Panc1 (cell line): Measurements from ENCODE around the gene DOCK8. TPM values are rescaled to one million over a fixed set of nuclear protein-coding genes. Genes with fewer than 3 reads are reported as not detected.

ENCODE experiments used
- ATAC-seq: fragments of 200-7000 bp; cut with Tn5 transposase; 2 replicates; pipeline ENCODE4 v1.9.1; 2020; ENCODE audit warnings: mild to moderate bottlenecking, moderate library complexity
- BruUV-seq: library from RNA; stranded (reverse); fragments of 400-500 nt; replicated peaks from 2 replicates; lab custom pipeline; 2021; lab: Mats Ljungman, UMichigan
- CTCF ChIA-PET: fragments of 300-600 bp; sonication (Branson Sonifier 250); formaldehyde crosslinking; loops from one replicate; lab custom pipeline; 2022; ENCODE audit warnings: antibody characterized with exemption; lab: Charles Lee
- POLR2A ChIA-PET: fragments of 300-600 bp; sonication (Branson Sonifier 250); formaldehyde crosslinking; loops from one replicate; lab custom pipeline; 2022; ENCODE audit warnings: antibody characterized with exemption; lab: Charles Lee
- DNase-seq: peaks from one replicate; pipeline ENCODE4 v3.0.0-alpha.2; 2010; ENCODE audit warnings: low read depth, low spot score
- H3K27ac ChIP-seq: 2 replicates; pipeline ENCODE4 v1.5.1; 2011; ENCODE audit warnings: mild to moderate bottlenecking, low read length, inconsistent platforms
- H3K27me3 ChIP-seq: fragments of 200-500 bp; sonication (Bioruptor generic); 2 replicates; pipeline ENCODE4 v1.6.0; 2014; ENCODE audit warnings: low read length, inconsistent platforms; ENCODE audit not compliant: control insufficient read depth, insufficient read depth
- H3K36me3 ChIP-seq: fragments of 200-500 bp; sonication (Bioruptor generic); 2 replicates; pipeline ENCODE4 v1.5.1; 2014; ENCODE audit warnings: inconsistent platforms, mild to moderate bottlenecking, low read length, moderate library complexity; ENCODE audit not compliant: control insufficient read depth, insufficient read depth
- H3K4me1 ChIP-seq: 2 replicates; pipeline ENCODE4 v1.5.1; 2011; ENCODE audit warnings: inconsistent platforms, mild to moderate bottlenecking, low read length, moderate library complexity; ENCODE audit not compliant: control insufficient read depth, insufficient read depth
- H3K4me3 ChIP-seq, 2 experiments: 2 replicates each; pipeline ENCODE4 v1.5.1; 2011 to 2012; ENCODE audit warnings: low read depth in 2 of 2, low read length in 2 of 2, mild to moderate bottlenecking in 2 of 2, inconsistent platforms in 1 of 2, moderate library complexity in 1 of 2
- H3K9me3 ChIP-seq: fragments of 200-500 bp; sonication (Bioruptor generic); 2 replicates; pipeline ENCODE4 v1.5.1; 2014; ENCODE audit warnings: low read depth, mild to moderate bottlenecking, inconsistent platforms, low read length, moderate library complexity; ENCODE audit not compliant: control insufficient read depth, insufficient read depth
- CTCF ChIP-seq: fragments of 450-650 bp; IDR thresholded peaks from 2 replicates; pipeline ENCODE4 v1.5.1; 2017; ENCODE audit warnings: mild to moderate bottlenecking
- POLR2AphosphoS5 ChIP-seq: IDR thresholded peaks from 2 replicates; pipeline ENCODE4 v1.6.1; 2012; ENCODE audit warnings: mild to moderate bottlenecking, low read depth, low read length, moderate library complexity
- REST ChIP-seq, 2 experiments: IDR thresholded peaks; 2 replicates each; pipeline ENCODE4 v1.6.1; 2011 to 2012; ENCODE audit warnings: low read depth in 2 of 2, control low read depth in 1 of 2, low read length in 1 of 2, mild to moderate bottlenecking in 1 of 2, moderate library complexity in 1 of 2; ENCODE audit not compliant: insufficient read depth in 1 of 2
- SIN3A ChIP-seq: IDR thresholded peaks from 2 replicates; pipeline ENCODE4 v1.6.1; 2012; ENCODE audit warnings: low read depth, mild to moderate bottlenecking, low read length, moderate library complexity, borderline replicate concordance; ENCODE audit not compliant: insufficient read depth
- TCF7L2 ChIP-seq: IDR thresholded peaks from 2 replicates; pipeline ENCODE4 v1.6.1; 2011; ENCODE audit warnings: mild to moderate bottlenecking, low read depth, low read length, inconsistent platforms
- in situ Hi-C: cut with HindIII; loops from 2 replicates; pipeline ENCODE4 v1.10.0; 2016; ENCODE audit warnings: low sequenced_read_pairs, low pct_unique_long_range_greater_than_20kb
- intact Hi-C: fragments of 100-400 bp; cut with micrococcal nuclease; formaldehyde crosslinking; loops from one replicate; pipeline ENCODE4 v1.10.0; 2022; ENCODE audit not compliant: unreplicated experiment
- total RNA-seq: library from RNA; stranded (reverse); gene quantifications from one replicate; pipeline ENCODE4 v1.2.1, GENCODE V29; 2021; ENCODE audit not compliant: unreplicated experiment

The DOCK8 gene
- total RNA-seq, 1 experiment from 2014 or later = 1.4 TPM

- ChIA-PET POLR2A (no interaction called here), CTCF (no interaction called here)
- no TSS peak for BruUV-seq
- Histone ChIP-seq H3K27me3 (no peaks in the 10 kb centered on the region), H3K9me3 (no peaks in the 10 kb centered on the region), H3K27ac (no peak overlapping the region), H3K4me3 (no peak overlapping the region), H3K36me3 (no peaks in the 10 kb centered on the region), H3K4me1 (no peaks in the 10 kb centered on the region; the same call in 1 of the 2 replicates)
- intact Hi-C loops (no loop called here), in situ Hi-C loops (no loop called here)
- DNase-seq (no peak), ATAC-seq (no peak)
- TF ChIP-seq REST (IDR thresholded peaks at IDR 0.05; ENCODE audit: insufficient read depth in 1 of 2, low read depth in 2 of 2, low read length in 1 of 2) = no peak
- TF ChIP-seq CTCF = no peak
- TF ChIP-seq SIN3A = no peak
- no peak for TF ChIP-seq TCF7L2
- TF ChIP-seq POLR2AphosphoS5 = no peak
Observed at GRCh38 chr9:471320-471719, 256.7 kb downstream of the DOCK8 start.

- Histone ChIP-seq H3K4me1 (no peaks in the 10 kb centered on the region; the same call in 1 of the 2 replicates), H3K27me3 (no peaks in the 10 kb centered on the region), H3K27ac (no peak overlapping the region), H3K4me3 (no peak overlapping the region), H3K36me3 (no peaks in the 10 kb centered on the region), H3K9me3 (no peaks in the 10 kb centered on the region)
- no TSS peak for BruUV-seq
- in situ Hi-C loops = no loop called here
- DNase-seq (no peak), ATAC-seq (no peak)
- ChIA-PET POLR2A (no interaction called here), CTCF (no interaction called here)
- TF ChIP-seq REST (IDR thresholded peaks at IDR 0.05; ENCODE audit: insufficient read depth in 1 of 2, low read depth in 2 of 2, low read length in 1 of 2) (no peak), POLR2AphosphoS5 (no peak), CTCF (no peak), SIN3A (no peak), TCF7L2 (no peak)
- intact Hi-C loops = no loop called here
Observed at GRCh38 chr9:472479-473075, 257.9 kb downstream of the DOCK8 start.
